NK-92 treated with Interleukin-12 subunit alpha and Interleukin-12 subunit beta, amount 100 ng/mL, for 24 hours (cell line): Measurements from ENCODE around the gene ZNF92.
A peak's percentile ranks its signal among the peaks of the same experiment; 100 is the strongest.
"Not testable (repeated sequence)": the region's sequence is repeated elsewhere in the genome, so short reads cannot be mapped to it uniquely, and the experiment has no call there.

Experiments used
- DNase-seq: peaks from one replicate; lab custom pipeline; 2025; lab: John Stamatoyannopoulos, UW

Gene ZNF92

GRCh38 chr7:65373608-65374351, at the start of gene ZNF92:
ZNF92 (plus strand) TSS chr7:65373855; CDS start chr7:65373998, 143 bp downstream.
- peak; percentile 98 for DNase-seq

- DNase-seq = no peak
These were observed 47.7 kb upstream of the ZNF92 start for GRCh38 chr7:65325793-65326432.

- DNase-seq = no peak
These were observed 35.3 kb upstream of the ZNF92 start for GRCh38 chr7:65338346-65338745.

GRCh38 chr7:65339257-65339656, 34.4 kb upstream of the ZNF92 start:
- DNase-seq = no peak

GRCh38 chr7:65342723-65343629, 30.7 kb upstream of the ZNF92 start:
- DNase-seq = no peak

GRCh38 chr7:65344541-65344940, 29.1 kb upstream of the ZNF92 start:
- not testable (repeated sequence) for DNase-seq

- DNase-seq = no peak
These were observed 19.4 kb upstream of the ZNF92 start for GRCh38 chr7:65354263-65354662.

GRCh38 chr7:65369843-65370242, 3.8 kb upstream of the ZNF92 start:
- DNase-seq = no peak

- no peak for DNase-seq
These were observed 2.2 kb upstream of the ZNF92 start for GRCh38 chr7:65371468-65371867.

GRCh38 chr7:65379318-65379717, 5.7 kb downstream of the ZNF92 start:
- DNase-seq = no peak

GRCh38 chr7:65381742-65382141, 8.1 kb downstream of the ZNF92 start:
- no peak for DNase-seq

- no peak for DNase-seq
These were observed 8.8 kb downstream of the ZNF92 start for GRCh38 chr7:65382452-65382851.

GRCh38 chr7:65387891-65388290, 14.2 kb downstream of the ZNF92 start:
- DNase-seq = no peak

GRCh38 chr7:65390588-65390987, 16.9 kb downstream of the ZNF92 start:
- DNase-seq = no peak

- DNase-seq = no peak
These were observed 24.1 kb downstream of the ZNF92 start for GRCh38 chr7:65397730-65398142.

GRCh38 chr7:65398671-65399070, 25.0 kb downstream of the ZNF92 start:
- not testable (repeated sequence) for DNase-seq

GRCh38 chr7:65399101-65399500, 25.4 kb downstream of the ZNF92 start:
- not testable (repeated sequence) for DNase-seq

GRCh38 chr7:65404020-65404419, 30.4 kb downstream of the ZNF92 start:
- DNase-seq = no peak

GRCh38 chr7:65406706-65407105, 33.1 kb downstream of the ZNF92 start:
- DNase-seq = not testable (repeated sequence)

- DNase-seq = no peak
These were observed 35.7 kb downstream of the ZNF92 start for GRCh38 chr7:65409363-65409762.

- DNase-seq = no peak
These were observed 37.6 kb downstream of the ZNF92 start for GRCh38 chr7:65411249-65411648.

GRCh38 chr7:65422670-65423069, 49.0 kb downstream of the ZNF92 start:
- no peak for DNase-seq

GRCh38 chr7:65423286-65423685, 49.6 kb downstream of the ZNF92 start:
- DNase-seq = not testable (repeated sequence)
